Measurements from ENCODE around the gene KRTAP20-4. TPM values are rescaled to one million over a fixed set of nuclear protein-coding genes. Genes with fewer than 3 reads are reported as not detected.

The KRTAP20-4 gene
- total RNA-seq, 1 experiment from 2014 or later, result not detected

- Histone ChIP-seq H3K36me3 (ENCODE audit: insufficient read depth, low read length) (no peaks in the 10 kb centered on the region), H2AFZ (ENCODE audit: low read length) (no peak overlapping the region), H3K9me2 (replicated peaks; ENCODE audit: insufficient read depth, low read length) (no peaks in the 10 kb centered on the region), H3K27me3 (ENCODE audit: low read length) (no peaks in the 10 kb centered on the region), H3K9me3 (ENCODE audit: low read length) (peaks cover 17% of the 10 kb centered on the region), H3K79me2 (ENCODE audit: low read length) (no peaks in the 10 kb centered on the region), H3K27ac (ENCODE audit: low read length) (no peak overlapping the region), H3K9ac (ENCODE audit: low read length) (no peak overlapping the region), H3K4me1 (ENCODE audit: low read length) (no peaks in the 10 kb centered on the region), H3K4me2 (ENCODE audit: low read depth, low read length, poor library complexity, severe bottlenecking) (no peak overlapping the region), H4K20me1 (ENCODE audit: insufficient read depth, low read depth, low read length) (no peaks in the 10 kb centered on the region), H3K4me3 (ENCODE audit: low read length) (no peak overlapping the region)
- no peak for DNase-seq
Measured at GRCh38 chr21:30668776-30669175, 48.3 kb downstream of the KRTAP20-4 start.

Small RNA genes lying within 50 kb of the gene (small RNA-seq; reads per million reads assigned to genes)
- gene KRTAP20-1, result not detected
- gene KRTAP20-3, result not detected
- gene KRTAP20-4, result not detected
- gene KRTAP22-1, result not detected
- not detected for gene KRTAP22-2

Other genes with a start within 250 kb of the KRTAP20-4 start
- gene KRTAP13-2, start 248.4 kb upstream of the KRTAP20-4 start, total RNA-seq (2014; rRNA removed; shearing (Covaris generic); ENCODE audit: low replicate concordance), result not detected in 2 replicates
- not detected in 2 replicates for gene KRTAP13-1, start 224.6 kb upstream of the KRTAP20-4 start, total RNA-seq (2014; rRNA removed; shearing (Covaris generic); ENCODE audit: low replicate concordance)
- gene KRTAP13-3, start 194.7 kb upstream of the KRTAP20-4 start, total RNA-seq (2014; rRNA removed; shearing (Covaris generic); ENCODE audit: low replicate concordance), result not detected in 2 replicates
- gene KRTAP13-4, start 190.4 kb upstream of the KRTAP20-4 start, total RNA-seq (2014; rRNA removed; shearing (Covaris generic); ENCODE audit: low replicate concordance), result not detected in 2 replicates
- not detected in 2 replicates for gene KRTAP15-1, start 180.4 kb upstream of the KRTAP20-4 start, total RNA-seq (2014; rRNA removed; shearing (Covaris generic); ENCODE audit: low replicate concordance)
- gene KRTAP19-1, start 140.3 kb upstream of the KRTAP20-4 start, total RNA-seq (2014; rRNA removed; shearing (Covaris generic); ENCODE audit: low replicate concordance), result not detected in 2 replicates
- not detected in 2 replicates for gene KRTAP19-2, start 133.2 kb upstream of the KRTAP20-4 start, total RNA-seq (2014; rRNA removed; shearing (Covaris generic); ENCODE audit: low replicate concordance)
- not detected in 2 replicates for gene KRTAP19-3, start 128.6 kb upstream of the KRTAP20-4 start, total RNA-seq (2014; rRNA removed; shearing (Covaris generic); ENCODE audit: low replicate concordance)
- gene KRTAP19-4, start 123.5 kb upstream of the KRTAP20-4 start, total RNA-seq (2014; rRNA removed; shearing (Covaris generic); ENCODE audit: low replicate concordance), result not detected in 2 replicates
- gene KRTAP19-5, start 118.5 kb upstream of the KRTAP20-4 start, total RNA-seq (2014; rRNA removed; shearing (Covaris generic); ENCODE audit: low replicate concordance), result not detected in 2 replicates
- gene KRTAP19-6, start 78.8 kb upstream of the KRTAP20-4 start, total RNA-seq (2014; rRNA removed; shearing (Covaris generic); ENCODE audit: low replicate concordance), result not detected in 2 replicates
- gene KRTAP19-7, start 59.3 kb upstream of the KRTAP20-4 start, total RNA-seq (2014; rRNA removed; shearing (Covaris generic); ENCODE audit: low replicate concordance), result not detected in 2 replicates
- not detected in 2 replicates for gene KRTAP22-2, start 30.2 kb upstream of the KRTAP20-4 start, total RNA-seq (2014; rRNA removed; shearing (Covaris generic); ENCODE audit: low replicate concordance)
- gene KRTAP6-3, start 28.2 kb upstream of the KRTAP20-4 start, total RNA-seq (2014; rRNA removed; shearing (Covaris generic); ENCODE audit: low replicate concordance), result not detected in 2 replicates
- gene KRTAP6-2, start 21.7 kb upstream of the KRTAP20-4 start, total RNA-seq (2014; rRNA removed; shearing (Covaris generic); ENCODE audit: low replicate concordance), result not detected in 2 replicates
- gene KRTAP22-1, start 19.5 kb upstream of the KRTAP20-4 start, total RNA-seq (2014; rRNA removed; shearing (Covaris generic); ENCODE audit: low replicate concordance), result not detected in 2 replicates
- not detected in 2 replicates for gene KRTAP6-1, start 6.7 kb upstream of the KRTAP20-4 start, total RNA-seq (2014; rRNA removed; shearing (Covaris generic); ENCODE audit: low replicate concordance)
- gene KRTAP20-1, start 4.2 kb upstream of the KRTAP20-4 start, total RNA-seq (2014; rRNA removed; shearing (Covaris generic); ENCODE audit: low replicate concordance), result not detected in 2 replicates
- gene KRTAP20-2, start 14.6 kb downstream of the KRTAP20-4 start, total RNA-seq (2014; rRNA removed; shearing (Covaris generic); ENCODE audit: low replicate concordance), result not detected in 2 replicates
- gene KRTAP20-3, start 22.2 kb downstream of the KRTAP20-4 start, total RNA-seq (2014; rRNA removed; shearing (Covaris generic); ENCODE audit: low replicate concordance), result not detected in 2 replicates
- gene KRTAP21-3, start 98.2 kb downstream of the KRTAP20-4 start, total RNA-seq (2014; rRNA removed; shearing (Covaris generic); ENCODE audit: low replicate concordance), result not detected in 2 replicates
- not detected in 2 replicates for gene KRTAP21-2, start 126.6 kb downstream of the KRTAP20-4 start, total RNA-seq (2014; rRNA removed; shearing (Covaris generic); ENCODE audit: low replicate concordance)
- gene KRTAP21-1, start 134.8 kb downstream of the KRTAP20-4 start, total RNA-seq (2014; rRNA removed; shearing (Covaris generic); ENCODE audit: low replicate concordance), result not detected in 2 replicates
- gene KRTAP8-1, start 192.6 kb downstream of the KRTAP20-4 start, total RNA-seq (2014; rRNA removed; shearing (Covaris generic); ENCODE audit: low replicate concordance), result not detected in 2 replicates
- not detected in 2 replicates for gene KRTAP7-1, start 209.1 kb downstream of the KRTAP20-4 start, total RNA-seq (2014; rRNA removed; shearing (Covaris generic); ENCODE audit: low replicate concordance)

All from Karpas-422 (cell line).